Breast epithelium (tissue), 4 donors: Measurements from ENCODE around the gene SDK1. TPM values are rescaled to one million over a fixed set of nuclear protein-coding genes. Genes with fewer than 3 reads are reported as not detected.

Experiments used
- DNase-seq, 2 donors: peaks; one replicate each; pipeline ENCODE4 v3.0.0-alpha.2; 2019; ENCODE audit warnings: low spot score in 2 of 2
- H3K27ac ChIP-seq, 2 donors: fragments of 200-600 bp; sonication (generic) in 1 of 2; one replicate each; pipeline ENCODE4 v1.5.1; 2016 to 2019; ENCODE audit warnings: mild to moderate bottlenecking in 1 of 2
- H3K27me3 ChIP-seq, 2 donors: fragments of 200-600 bp; sonication (generic) in 1 of 2; one replicate each; pipeline versions ENCODE4 v1.5.1 to v1.6.0; 2017 to 2019; ENCODE audit warnings: control low read depth in 1 of 2, mild to moderate bottlenecking in 1 of 2
- H3K36me3 ChIP-seq: fragments of 200-600 bp; one replicate; pipeline ENCODE4 v1.5.1; 2019
- H3K4me1 ChIP-seq, 2 donors: fragments of 200-600 bp; sonication (generic); one replicate each; pipeline ENCODE4 v1.5.1; 2016 to 2019; ENCODE audit warnings: control low read depth in 1 of 2
- H3K4me3 ChIP-seq, 3 donors: fragments of 200-600 bp; sonication (generic); 1 replicate in 2 of 3; 2 replicates in 1 of 3; pipeline ENCODE4 v1.5.1; 2016 to 2019; ENCODE audit warnings: mild to moderate bottlenecking in 3 of 3, moderate library complexity in 2 of 3
- H3K9me3 ChIP-seq, 2 donors: fragments of 200-600 bp; sonication (generic) in 1 of 2; one replicate each; pipeline ENCODE4 v1.5.1; 2016 to 2019; ENCODE audit warnings: control low read depth in 1 of 2
- POLR2A ChIP-seq: fragments of 450-650 bp; IDR thresholded peaks from one replicate; pipeline ENCODE4 v1.6.1; 2016; ENCODE audit warnings: antibody characterized with exemption, mild to moderate bottlenecking, moderate library complexity
- POLR2AphosphoS5 ChIP-seq, 3 donors: sonication (generic); formaldehyde crosslinking; IDR thresholded peaks; one replicate each; pipeline ENCODE4 v1.6.1; 2017; ENCODE audit warnings: antibody characterized with exemption in 3 of 3
- intact Hi-C: fragments of 100-400 bp; cut with DNase I; formaldehyde crosslinking; loops from one replicate; pipeline ENCODE4 v1.15.1; 2023; ENCODE audit warnings: low total_unique reads
- total RNA-seq, 3 donors: library from RNA; depleted of rRNA; stranded (reverse); fragments of >200 nt; gene quantifications; one replicate each; pipeline ENCODE4 v1.1.0, GENCODE V29; 2016
- TF ChIP-seq, protein P1 (sequence below), 3 donors: fragments of 450-650 bp; IDR thresholded peaks; one replicate each; pipeline ENCODE4 v1.5.1; 2016 to 2017; ENCODE audit warnings: antibody characterized with exemption in 3 of 3, mild to moderate bottlenecking in 3 of 3, moderate library complexity in 3 of 3

Gene SDK1
- total RNA-seq, 3 donors from 2014 or later: 3.7 to 18.2 (median 6.6) TPM

DNA sequence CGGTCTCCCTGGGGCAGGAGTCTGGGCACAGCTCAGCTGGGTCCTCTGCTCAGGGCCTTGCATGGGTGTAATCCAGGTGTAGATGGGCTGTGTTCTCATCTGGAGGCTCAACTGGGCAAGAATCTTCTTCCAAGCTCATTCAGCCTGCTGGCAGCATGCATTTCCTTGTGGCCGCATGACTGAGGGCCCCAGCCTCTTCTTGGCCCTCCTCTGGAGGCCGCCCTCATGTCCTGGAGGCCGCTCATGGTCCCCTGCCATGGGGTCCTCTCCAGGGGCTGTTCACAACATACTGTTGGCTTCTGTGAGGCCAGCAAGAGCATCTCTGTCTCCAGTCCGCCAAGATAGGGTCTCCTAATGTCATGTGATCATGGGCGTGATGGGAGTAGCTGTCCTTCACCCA lies 943.6 kb downstream of the SDK1 start:
- TF ChIP-seq POLR2A (no peak), POLR2AphosphoS5 (IDR thresholded peaks at IDR 0.05) (no peak)
- TF ChIP-seq, protein P1, sequence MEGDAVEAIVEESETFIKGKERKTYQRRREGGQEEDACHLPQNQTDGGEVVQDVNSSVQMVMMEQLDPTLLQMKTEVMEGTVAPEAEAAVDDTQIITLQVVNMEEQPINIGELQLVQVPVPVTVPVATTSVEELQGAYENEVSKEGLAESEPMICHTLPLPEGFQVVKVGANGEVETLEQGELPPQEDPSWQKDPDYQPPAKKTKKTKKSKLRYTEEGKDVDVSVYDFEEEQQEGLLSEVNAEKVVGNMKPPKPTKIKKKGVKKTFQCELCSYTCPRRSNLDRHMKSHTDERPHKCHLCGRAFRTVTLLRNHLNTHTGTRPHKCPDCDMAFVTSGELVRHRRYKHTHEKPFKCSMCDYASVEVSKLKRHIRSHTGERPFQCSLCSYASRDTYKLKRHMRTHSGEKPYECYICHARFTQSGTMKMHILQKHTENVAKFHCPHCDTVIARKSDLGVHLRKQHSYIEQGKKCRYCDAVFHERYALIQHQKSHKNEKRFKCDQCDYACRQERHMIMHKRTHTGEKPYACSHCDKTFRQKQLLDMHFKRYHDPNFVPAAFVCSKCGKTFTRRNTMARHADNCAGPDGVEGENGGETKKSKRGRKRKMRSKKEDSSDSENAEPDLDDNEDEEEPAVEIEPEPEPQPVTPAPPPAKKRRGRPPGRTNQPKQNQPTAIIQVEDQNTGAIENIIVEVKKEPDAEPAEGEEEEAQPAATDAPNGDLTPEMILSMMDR (IDR thresholded peaks at IDR 0.05): no peak
- no peaks in the 10 kb centered on the region for H3K4me1 ChIP-seq
- H3K9me3 ChIP-seq: peaks cover 3 to 14% of the 10 kb centered on the region in 2 donors
- H3K27me3 ChIP-seq: no peaks in the 10 kb centered on the region
- intact Hi-C loops: no loop called here
- H3K4me3 ChIP-seq: no peak overlapping the region
- H3K27ac ChIP-seq: no peak overlapping the region
- no peaks in the 10 kb centered on the region for H3K36me3 ChIP-seq
- no peak for DNase-seq

DNA sequence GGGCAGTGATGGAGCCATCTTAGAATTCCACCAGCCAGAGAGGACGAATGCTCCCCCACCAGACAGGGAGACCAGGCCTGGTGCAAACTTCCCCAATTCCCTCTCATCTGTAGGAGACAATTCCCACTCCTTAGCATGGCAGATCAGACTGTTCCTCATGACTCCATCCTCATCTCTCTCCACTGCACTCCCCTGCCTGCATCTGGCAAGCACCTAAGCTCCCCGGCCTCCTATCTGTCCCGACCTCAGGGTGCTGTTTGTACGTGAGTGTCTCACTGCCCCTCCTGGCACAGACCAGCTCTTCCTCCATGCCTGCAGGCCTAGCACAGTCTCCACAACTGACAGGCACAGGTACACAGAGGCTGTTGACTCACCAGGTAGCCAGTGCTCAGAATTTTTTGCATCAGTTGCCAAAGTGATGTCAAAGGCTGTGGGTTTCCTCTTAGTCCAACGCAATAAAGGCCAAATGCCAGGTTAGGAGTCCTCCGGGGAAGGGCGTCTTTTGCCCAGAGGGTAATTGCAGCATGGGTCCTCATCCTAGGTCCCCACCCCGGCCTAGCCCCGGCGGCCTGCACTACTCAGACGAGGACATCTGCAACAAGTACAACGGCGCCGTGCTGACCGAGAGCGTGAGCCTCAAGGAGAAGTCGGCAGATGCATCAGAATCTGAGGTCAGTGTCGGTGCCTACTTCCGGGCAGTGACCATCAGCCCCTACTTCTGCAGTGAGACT lies 944.2 kb downstream of the SDK1 start:
- H3K27ac ChIP-seq: no peak overlapping the region
- no peak overlapping the region for H3K4me3 ChIP-seq
- DNase-seq: no peak
- H3K4me1 ChIP-seq: no peaks in the 10 kb centered on the region
- no peaks in the 10 kb centered on the region for H3K27me3 ChIP-seq
- intact Hi-C loops: no loop called here
- H3K36me3 ChIP-seq: no peaks in the 10 kb centered on the region
- peaks cover 3 to 14% of the 10 kb centered on the region in 2 donors for H3K9me3 ChIP-seq
- TF ChIP-seq POLR2A (no peak), POLR2AphosphoS5 (IDR thresholded peaks at IDR 0.05) (no peak)
- TF ChIP-seq, protein P1 (IDR thresholded peaks at IDR 0.05): no peak

DNA sequence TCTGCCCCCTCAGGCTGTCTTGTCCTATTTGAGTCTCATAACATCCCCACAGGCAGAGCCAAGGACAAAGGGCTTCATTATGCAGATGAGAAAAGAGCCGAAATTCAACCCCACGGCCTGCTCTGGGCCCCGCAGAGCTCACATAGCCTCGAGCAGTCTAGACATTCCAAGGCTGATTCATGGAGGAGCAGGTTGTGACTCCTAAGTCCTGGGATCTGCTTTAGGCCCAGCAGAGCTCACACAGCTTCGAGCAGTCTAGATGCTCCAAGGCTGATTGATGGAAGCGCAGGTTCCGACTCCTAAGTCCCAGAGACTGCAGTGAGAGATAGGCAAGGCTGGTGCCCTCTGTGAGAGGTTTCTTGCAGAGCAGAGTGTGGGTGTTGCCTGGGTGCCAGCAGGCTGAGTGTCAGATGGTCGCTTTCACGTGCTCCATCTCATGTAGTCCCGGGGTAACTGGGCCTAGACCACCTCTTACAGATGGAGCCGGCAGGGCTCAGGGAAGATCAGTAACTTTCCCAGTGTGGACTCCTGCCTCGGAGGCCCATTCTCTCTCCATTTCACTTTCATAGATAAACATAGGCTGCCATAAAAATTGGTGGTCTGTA lies 944.9 kb downstream of the SDK1 start:
- Histone ChIP-seq H3K27ac (no peak overlapping the region), H3K9me3 (peaks cover 3 to 17% of the 10 kb centered on the region in 2 donors), H3K4me3 (no peak overlapping the region), H3K4me1 (no peaks in the 10 kb centered on the region), H3K27me3 (no peaks in the 10 kb centered on the region), H3K36me3 (no peaks in the 10 kb centered on the region)
- intact Hi-C loops: no loop called here
- DNase-seq: no peak
- TF ChIP-seq POLR2A (no peak), POLR2AphosphoS5 (IDR thresholded peaks at IDR 0.05) (no peak)
- TF ChIP-seq, protein P1 (IDR thresholded peaks at IDR 0.05): no peak

DNA sequence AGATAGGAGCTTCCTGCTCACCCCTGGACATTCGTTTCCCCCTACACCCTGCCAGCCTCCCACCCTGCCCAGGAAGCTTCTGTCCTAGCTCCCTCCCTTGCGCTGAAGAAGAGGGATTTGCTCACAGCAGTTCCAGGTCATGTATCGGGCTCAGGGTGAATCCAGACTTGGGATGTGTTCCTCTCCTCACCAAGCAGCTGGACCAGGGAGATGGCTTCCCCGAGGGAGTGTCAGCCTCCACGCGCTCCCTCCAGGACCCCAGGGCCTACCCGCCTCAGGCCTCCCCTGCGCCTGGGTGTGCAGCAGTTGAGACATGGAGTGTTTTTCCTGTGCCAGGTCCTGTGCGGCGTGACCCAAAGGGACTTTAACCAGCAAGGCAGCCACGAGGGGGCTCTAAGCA lies 945.5 kb downstream of the SDK1 start:
- Histone ChIP-seq H3K9me3 (peaks cover 7 to 23% of the 10 kb centered on the region in 2 donors), H3K4me3 (no peak overlapping the region), H3K27me3 (no peaks in the 10 kb centered on the region), H3K27ac (no peak overlapping the region), H3K4me1 (no peaks in the 10 kb centered on the region), H3K36me3 (no peaks in the 10 kb centered on the region)
- no peak for DNase-seq
- intact Hi-C loops: no loop called here
- TF ChIP-seq POLR2A (no peak), POLR2AphosphoS5 (IDR thresholded peaks at IDR 0.05) (no peak)
- TF ChIP-seq, protein P1 (IDR thresholded peaks at IDR 0.05): no peak

DNA sequence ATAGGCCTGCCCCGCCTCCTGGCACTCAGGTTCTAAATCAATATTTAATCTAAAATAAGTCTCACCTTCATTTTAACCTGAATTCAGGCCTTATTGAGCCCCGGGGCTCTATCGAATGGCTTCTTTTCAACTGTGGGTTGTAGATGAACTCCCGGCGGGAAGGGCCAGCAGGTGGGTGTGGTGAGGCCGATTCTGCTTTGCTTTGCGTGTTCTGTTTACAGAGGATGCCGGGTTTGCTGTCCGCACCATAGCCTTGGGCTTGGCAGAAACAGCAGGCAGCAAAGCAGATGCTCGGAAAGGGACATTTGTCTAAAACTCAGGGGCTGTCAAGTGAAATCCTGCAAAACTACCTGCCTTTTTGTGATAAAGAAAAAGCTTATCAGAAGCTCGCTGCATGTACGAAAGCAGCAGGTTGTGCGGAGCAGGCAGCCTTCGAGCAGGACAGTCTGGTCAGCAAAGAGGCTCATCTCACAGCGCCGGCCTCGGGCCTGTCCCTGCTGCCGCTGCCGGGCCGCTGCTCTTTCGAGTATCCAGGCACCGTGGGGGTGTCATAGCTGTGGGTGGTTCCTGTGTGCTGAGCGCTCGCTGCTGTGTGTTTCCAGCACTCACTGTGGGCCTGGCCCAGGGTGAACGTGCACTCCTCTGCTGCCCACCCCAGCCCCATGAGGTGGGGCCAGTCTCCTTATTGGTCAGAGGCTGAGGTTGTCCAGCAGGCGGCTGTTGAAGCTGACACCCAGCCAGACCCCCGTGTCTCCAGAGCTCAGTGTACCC lies 946.2 kb downstream of the SDK1 start:
- Histone ChIP-seq H3K4me1 (no peaks in the 10 kb centered on the region), H3K27ac (no peak overlapping the region), H3K27me3 (no peaks in the 10 kb centered on the region), H3K4me3 (no peak overlapping the region), H3K9me3 (peaks cover 9 to 27% of the 10 kb centered on the region in 2 donors), H3K36me3 (no peaks in the 10 kb centered on the region)
- no peak for DNase-seq
- intact Hi-C loops: no loop called here
- TF ChIP-seq POLR2AphosphoS5 (IDR thresholded peaks at IDR 0.05) (no peak), POLR2A (no peak)
- TF ChIP-seq, protein P1 (IDR thresholded peaks at IDR 0.05): no peak
